Neural cell (in vitro differentiated cells): ENCODE measurements around the gene RYR2.

Experiments
- CTCF ChIP-seq: fragments of 450-650 bp; IDR thresholded peaks from 2 replicates; pipeline ENCODE4 v1.5.1; 2014; ENCODE audit warnings: antibody characterized with exemption, mild to moderate bottlenecking, moderate library complexity; ENCODE audit not compliant: poor library complexity, severe bottlenecking
- EP300 ChIP-seq: fragments of 450-650 bp; conservative IDR thresholded peaks from 2 replicates; pipeline ENCODE4 v1.6.1; 2014; ENCODE audit warnings: antibody characterized with exemption, mild to moderate bottlenecking, moderate library complexity; ENCODE audit not compliant: poor library complexity, severe bottlenecking
- POLR2AphosphoS5 ChIP-seq: IDR thresholded peaks from 2 replicates; pipeline ENCODE4 v1.6.1; 2012
- SMC3 ChIP-seq: fragments of 450-650 bp; conservative IDR thresholded peaks from 2 replicates; pipeline ENCODE4 v1.6.1; 2014; ENCODE audit warnings: antibody characterized with exemption, mild to moderate bottlenecking, moderate library complexity; ENCODE audit not compliant: poor library complexity

DNA sequence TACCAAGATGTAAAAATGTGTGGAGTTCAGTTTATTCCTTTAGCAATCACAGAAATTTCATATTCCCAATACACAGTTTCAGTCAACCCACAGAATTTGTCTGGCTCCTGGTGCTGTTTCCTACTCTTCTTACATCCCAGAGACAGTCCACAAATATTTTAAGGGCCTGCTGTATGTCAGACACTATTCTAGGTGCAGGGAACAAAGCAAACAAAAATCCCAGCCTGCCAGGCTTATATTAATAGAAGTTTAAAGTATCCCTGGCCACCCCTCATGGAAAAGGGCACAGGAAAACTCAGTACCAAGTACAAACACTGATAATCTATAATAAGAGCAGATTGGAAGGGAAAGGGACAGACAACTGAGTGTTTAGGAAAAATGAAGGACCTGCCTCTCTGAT is 653.9 kb downstream of the RYR2 start:
- TF ChIP-seq POLR2AphosphoS5 (no peak), CTCF (no peak), EP300 (no peak), SMC3 (no peak)
